Endodermal cell (in vitro differentiated cells): ENCODE data around the gene ANKMY1. TPM values are rescaled to one million over a fixed set of nuclear protein-coding genes. Genes with fewer than 3 reads are reported as not detected.
A peak's percentile ranks its signal among the peaks of the same experiment; 100 is the strongest.

Experiments
- DNase-seq: peaks from one replicate; pipeline ENCODE4 v3.0.0-alpha.2; 2017
- H3K27ac ChIP-seq: 2 replicates; pipeline ENCODE4 v1.5.1; 2013; ENCODE audit warnings: mild to moderate bottlenecking, low read depth, low read length, moderate library complexity
- H3K27me3 ChIP-seq: 2 replicates; pipeline ENCODE4 v1.6.1; 2013; ENCODE audit warnings: mild to moderate bottlenecking, low read length, moderate library complexity; ENCODE audit not compliant: insufficient read depth, control insufficient read depth, poor library complexity, severe bottlenecking
- H3K36me3 ChIP-seq: 2 replicates; pipeline ENCODE4 v1.7.0; 2013; ENCODE audit warnings: mild to moderate bottlenecking, low read length, moderate library complexity; ENCODE audit not compliant: control insufficient read depth, insufficient read depth
- H3K4me1 ChIP-seq: one replicate; pipeline ENCODE4 v1.7.0; 2013; ENCODE audit warnings: low read length; ENCODE audit not compliant: control insufficient read depth, insufficient read depth
- H3K4me3 ChIP-seq: 2 replicates; pipeline ENCODE4 v1.5.1; 2013; ENCODE audit warnings: mild to moderate bottlenecking, low read length, moderate library complexity
- H3K9ac ChIP-seq: 2 replicates; pipeline ENCODE4 v1.6.1; 2013; ENCODE audit warnings: mild to moderate bottlenecking, low read length, moderate library complexity; ENCODE audit not compliant: poor library complexity, severe bottlenecking; ENCODE audit errors: extremely low read depth
- H3K9me3 ChIP-seq: 2 replicates; pipeline ENCODE4 v1.6.1; 2013; ENCODE audit warnings: mild to moderate bottlenecking, low read length, moderate library complexity; ENCODE audit not compliant: control insufficient read depth
- H3K27ac Mint-ChIP-seq: 2 replicates; pipeline ENCODE4 v1.8.0; 2020; ENCODE audit warnings: mixed read lengths
- H3K27me3 Mint-ChIP-seq: 2 replicates; pipeline ENCODE4 v1.8.0; 2021; ENCODE audit warnings: mild to moderate bottlenecking, mixed read lengths; ENCODE audit not compliant: insufficient read depth
- H3K36me3 Mint-ChIP-seq: 2 replicates; pipeline ENCODE4 v1.8.0; 2020; ENCODE audit warnings: low read depth, mixed read lengths
- H3K4me1 Mint-ChIP-seq: 2 replicates; pipeline ENCODE4 v1.8.0; 2020; ENCODE audit warnings: mixed read lengths
- H3K4me3 Mint-ChIP-seq: 2 replicates; pipeline ENCODE4 v1.8.0; 2020; ENCODE audit warnings: mild to moderate bottlenecking, moderate library complexity, mixed read lengths
- H3K9me3 Mint-ChIP-seq: 2 replicates; pipeline ENCODE4 v1.8.0; 2020; ENCODE audit warnings: mild to moderate bottlenecking, mixed read lengths
- CTCF ChIP-seq: fragments of 200-600 bp; sonication (generic); conservative IDR thresholded peaks from 2 replicates; pipeline ENCODE4 v1.5.0; 2021; ENCODE audit warnings: antibody characterized with exemption, mild to moderate bottlenecking
- WGBS, 2 experiments: methylation state at CpG; one replicate each; pipeline versions ENCODE4 v1.1.5 to v1.1.7; 2013; ENCODE audit warnings: missing lambda C conversion rate in 2 of 2, mixed read lengths in 1 of 2; ENCODE audit not compliant: insufficient coverage in 1 of 2, insufficient read length in 1 of 2; 5-methylcytosine and 5-hydroxymethylcytosine counted together
- total RNA-seq, 2 donors: library from RNA; stranded (reverse); fragmentation: NEBNext Ultra II Directional in 1 of 2; extraction: Animal tissue kit (Norgen Biotek cat#: 25700) in 1 of 2; gene quantifications; 2 replicates in 1 of 2; 3 replicates in 1 of 2; pipeline ENCODE4 v1.2.1, GENCODE V29; 2021

The ANKMY1 gene
- total RNA-seq, 2 donors from 2014 or later: 7.4 to 13.3 TPM

GRCh38 chr2:240555541-240556250, 2.1 kb downstream of the ANKMY1 start:
- Histone ChIP-seq H3K4me3 (no peak overlapping the region), H3K4me1 (no peaks in the 10 kb centered on the region), H3K27me3 (no peaks in the 10 kb centered on the region), H3K9me3 (peaks cover 17% of the 10 kb centered on the region), H3K9ac (no peak overlapping the region), H3K36me3 (peaks cover 18% of the 10 kb centered on the region), H3K27ac (no peak overlapping the region)
- DNase-seq: peak; percentile 17
- WGBS, 2 experiments: 88 to 97% methylated on average over 9 to 15 of the region's 16 CpGs
- peaks cover 16% of the 10 kb centered on the region for H3K9me3 Mint-ChIP-seq
- no peak overlapping the region for H3K4me3 Mint-ChIP-seq
- no peak overlapping the region for H3K27ac Mint-ChIP-seq
- peaks cover 2% of the 10 kb centered on the region for H3K4me1 Mint-ChIP-seq
- H3K36me3 Mint-ChIP-seq: peaks cover 27% of the 10 kb centered on the region
- H3K27me3 Mint-ChIP-seq: peaks cover 25% of the 10 kb centered on the region
- no peak for TF ChIP-seq CTCF

- Mint-ChIP-seq H3K36me3 (peaks cover 32% of the 10 kb centered on the region), H3K27me3 (peaks cover 23% of the 10 kb centered on the region), H3K9me3 (peaks cover 20% of the 10 kb centered on the region), H3K4me3 (no peak overlapping the region), H3K27ac (no peak overlapping the region), H3K4me1 (peaks cover 2% of the 10 kb centered on the region)
- Histone ChIP-seq H3K4me1 (no peaks in the 10 kb centered on the region), H3K9me3 (peaks cover 21% of the 10 kb centered on the region), H3K27me3 (no peaks in the 10 kb centered on the region), H3K9ac (no peak overlapping the region), H3K4me3 (no peak overlapping the region), H3K27ac (no peak overlapping the region), H3K36me3 (peaks cover 20% of the 10 kb centered on the region)
- DNase-seq: peak; percentile 23
- no peak for TF ChIP-seq CTCF
- 90 to 92% methylated on average over 4 to 17 of the region's 17 CpGs for WGBS, 2 experiments
These were observed 2.9 kb downstream of the ANKMY1 start for GRCh38 chr2:240554767-240555493.

GRCh38 chr2:240553956-240554480, 3.8 kb downstream of the ANKMY1 start:
- Histone ChIP-seq H3K36me3 (peaks cover 20% of the 10 kb centered on the region), H3K4me3 (no peak overlapping the region), H3K27ac (no peak overlapping the region), H3K4me1 (no peaks in the 10 kb centered on the region), H3K9me3 (peaks cover 21% of the 10 kb centered on the region), H3K9ac (no peak overlapping the region), H3K27me3 (no peaks in the 10 kb centered on the region)
- H3K27ac Mint-ChIP-seq: no peak overlapping the region
- peaks cover 21% of the 10 kb centered on the region for H3K9me3 Mint-ChIP-seq
- H3K36me3 Mint-ChIP-seq: peaks cover 32% of the 10 kb centered on the region
- no peak overlapping the region for H3K4me3 Mint-ChIP-seq
- peak; percentile 29 for DNase-seq
- H3K4me1 Mint-ChIP-seq: peaks cover 2% of the 10 kb centered on the region
- WGBS, 2 experiments: 88 to 91% methylated on average over 5 to 7 of the region's 7 CpGs
- no peak for TF ChIP-seq CTCF
- peaks cover 14% of the 10 kb centered on the region for H3K27me3 Mint-ChIP-seq
